Stimulated activated CD8-positive, alpha-beta memory T cell treated with anti-CD3 and anti-CD28 coated beads, Interleukin-12 subunit alpha, Interleukin-12 subunit beta, amount 100 ng/mL, for 24 hours (primary cell): ENCODE data around the gene ATAD3B.
"Not testable (repeated sequence)": the region's sequence is repeated elsewhere in the genome, so short reads cannot be mapped to it uniquely, and the experiment has no call there.

Experiments
- DNase-seq: peaks from one replicate; pipeline ENCODE4 v3.0.0-alpha.2; 2020; ENCODE audit errors: extremely low read depth

The ATAD3B gene

DNA sequence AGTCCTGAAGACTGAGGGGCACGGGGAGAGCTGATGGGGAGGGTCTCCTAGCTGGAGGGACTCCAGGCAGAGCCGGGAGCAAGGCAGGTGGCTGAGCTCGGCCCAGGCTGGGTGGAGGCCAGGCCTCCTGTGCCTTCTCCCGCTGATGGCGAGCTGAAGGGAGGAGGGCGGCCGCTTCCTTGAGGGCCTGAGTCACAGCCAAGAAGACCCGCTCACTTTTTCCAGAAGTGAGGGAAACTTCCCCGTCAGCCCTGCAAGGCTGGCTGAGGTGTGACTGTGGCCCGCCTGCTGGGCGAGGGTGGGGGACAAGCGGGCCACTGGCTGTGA, 37.8 kb upstream of the ATAD3B start:
- peak; percentile 36 for DNase-seq

DNA sequence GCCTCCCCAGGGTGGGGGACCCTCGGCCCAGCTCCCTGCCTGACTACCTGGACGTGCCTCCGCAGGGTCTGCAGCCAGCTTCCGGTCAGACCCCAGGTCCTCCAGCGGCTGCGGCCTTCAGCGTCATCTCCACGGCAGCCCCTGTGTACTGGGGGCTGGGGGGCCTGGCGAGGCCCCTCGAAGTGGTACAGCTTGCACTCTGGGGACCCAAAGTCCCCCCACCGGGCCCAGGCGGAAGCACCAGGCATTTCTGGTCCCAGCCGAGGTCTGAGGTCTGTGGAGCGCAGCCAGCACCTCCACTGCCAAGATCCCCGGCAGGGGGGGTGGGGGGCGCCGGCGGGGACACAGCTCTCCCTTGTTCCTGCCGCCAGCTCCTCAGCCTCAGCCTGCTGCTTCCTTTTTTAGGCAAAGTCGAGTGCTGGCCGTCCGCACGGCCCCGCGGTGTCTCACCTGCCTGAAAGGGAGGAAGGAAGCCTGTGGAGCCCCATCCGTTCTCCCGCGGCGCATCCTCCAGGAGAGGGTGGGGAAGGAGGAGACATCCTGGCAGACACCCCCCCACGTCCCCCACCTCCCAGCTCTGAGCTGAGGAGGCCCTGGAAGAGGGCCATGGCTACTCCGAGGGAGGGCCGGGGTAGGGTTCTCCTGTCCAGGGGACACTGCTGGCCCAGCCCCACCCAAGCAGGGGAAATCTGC, 37.3 kb upstream of the ATAD3B start:
- DNase-seq = no peak

GRCh38 chr1:1434824-1435105, 36.8 kb upstream of the ATAD3B start:
- DNase-seq = no peak

DNA sequence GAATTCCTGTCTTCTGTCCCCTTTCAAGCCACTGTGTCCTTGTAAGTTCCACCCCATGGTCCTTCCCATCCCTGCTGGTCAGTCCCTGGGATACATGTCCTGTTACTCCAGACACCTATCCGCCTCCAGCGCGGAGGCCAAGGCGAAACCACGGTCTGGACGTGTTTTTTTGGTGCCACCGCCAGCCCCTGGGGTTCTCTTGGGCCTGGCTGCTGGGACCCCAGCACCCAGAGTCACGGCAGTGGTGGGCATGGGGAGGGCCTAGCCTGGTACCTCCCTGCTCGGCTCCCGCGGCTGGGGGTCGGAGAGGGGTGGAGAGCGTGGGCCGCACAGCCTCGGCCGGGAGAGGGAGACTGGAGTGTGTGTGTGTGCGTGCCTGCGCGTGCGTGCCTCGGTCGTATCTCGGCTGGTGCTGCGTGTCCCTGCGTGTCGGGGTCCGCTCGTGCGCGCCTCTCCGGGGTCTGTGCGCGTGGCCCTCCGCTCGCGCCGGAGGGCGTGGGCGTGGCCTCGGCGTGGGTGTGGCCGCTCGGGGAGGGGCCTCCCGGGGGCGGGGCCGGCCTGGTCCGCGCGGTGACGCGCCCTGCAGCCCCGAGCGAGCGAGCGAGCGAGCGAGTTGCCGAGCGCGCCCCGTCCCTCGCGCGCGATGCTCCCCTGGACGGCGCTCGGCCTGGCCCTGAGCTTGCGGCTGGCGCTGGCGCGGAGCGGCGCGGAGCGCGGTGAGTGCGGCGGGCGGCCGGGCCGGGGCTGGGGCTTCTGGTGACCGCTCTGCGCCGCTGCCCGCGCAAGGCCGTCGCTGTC, 36.3 kb upstream of the ATAD3B start, which contains the start of gene VWA1:
Gene VWA1, plus strand, starts transcription at position 585 of the 798 bp plus-strand sequence. Its CDS starts 59 bp downstream, at position 644.
- DNase-seq = peak; percentile 20

- no peak for DNase-seq
Measured at GRCh38 chr1:1435911-1436629, 35.5 kb upstream of the ATAD3B start.

DNA sequence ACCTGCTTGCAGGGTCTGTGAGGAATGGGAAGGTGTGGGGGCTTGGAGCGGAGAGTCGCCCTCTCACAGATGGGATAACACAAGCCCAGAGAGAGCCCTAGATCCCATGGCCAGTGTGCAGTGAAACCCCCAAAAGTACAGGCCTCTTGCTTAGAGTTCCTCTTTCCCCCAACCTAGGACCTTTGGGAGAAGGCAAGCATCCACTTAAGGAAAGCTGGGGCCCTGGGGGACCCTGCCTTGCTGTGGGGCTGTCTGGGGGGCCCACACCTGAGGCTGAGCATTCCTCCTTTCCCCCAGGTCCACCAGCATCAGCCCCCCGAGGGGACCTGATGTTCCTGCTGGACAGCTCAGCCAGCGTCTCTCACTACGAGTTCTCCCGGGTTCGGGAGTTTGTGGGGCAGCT, 34.9 kb upstream of the ATAD3B start:
- no peak for DNase-seq

GRCh38 chr1:1437033-1437903, 34.3 kb upstream of the ATAD3B start:
- DNase-seq = no peak

DNA sequence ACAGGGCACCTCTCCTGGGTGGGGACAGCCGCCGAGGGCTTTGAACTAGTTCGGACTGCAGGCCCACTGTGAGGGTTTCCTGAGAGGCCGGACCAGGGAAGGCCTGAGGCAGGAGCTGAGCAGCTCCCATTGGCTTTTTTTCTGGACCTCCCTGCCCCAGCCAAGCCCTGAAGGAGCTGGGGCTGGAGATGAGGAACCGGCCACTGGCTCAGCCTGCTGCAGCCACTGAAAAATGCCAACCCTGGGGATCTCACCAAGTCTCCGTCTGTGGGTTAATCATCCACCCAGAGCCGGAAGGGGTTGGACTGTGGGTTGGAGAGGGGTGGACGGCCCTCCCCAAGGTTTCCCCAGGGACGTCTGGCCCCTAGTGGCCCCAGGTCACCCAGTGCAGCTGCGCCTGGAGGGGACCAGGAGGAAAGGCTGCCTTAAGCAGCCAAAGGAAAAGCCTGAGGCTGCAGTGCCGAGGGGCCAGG, 33.6 kb upstream of the ATAD3B start:
- no peak for DNase-seq

- no peak for DNase-seq
Measured at GRCh38 chr1:1438531-1439381, 32.8 kb upstream of the ATAD3B start.

DNA sequence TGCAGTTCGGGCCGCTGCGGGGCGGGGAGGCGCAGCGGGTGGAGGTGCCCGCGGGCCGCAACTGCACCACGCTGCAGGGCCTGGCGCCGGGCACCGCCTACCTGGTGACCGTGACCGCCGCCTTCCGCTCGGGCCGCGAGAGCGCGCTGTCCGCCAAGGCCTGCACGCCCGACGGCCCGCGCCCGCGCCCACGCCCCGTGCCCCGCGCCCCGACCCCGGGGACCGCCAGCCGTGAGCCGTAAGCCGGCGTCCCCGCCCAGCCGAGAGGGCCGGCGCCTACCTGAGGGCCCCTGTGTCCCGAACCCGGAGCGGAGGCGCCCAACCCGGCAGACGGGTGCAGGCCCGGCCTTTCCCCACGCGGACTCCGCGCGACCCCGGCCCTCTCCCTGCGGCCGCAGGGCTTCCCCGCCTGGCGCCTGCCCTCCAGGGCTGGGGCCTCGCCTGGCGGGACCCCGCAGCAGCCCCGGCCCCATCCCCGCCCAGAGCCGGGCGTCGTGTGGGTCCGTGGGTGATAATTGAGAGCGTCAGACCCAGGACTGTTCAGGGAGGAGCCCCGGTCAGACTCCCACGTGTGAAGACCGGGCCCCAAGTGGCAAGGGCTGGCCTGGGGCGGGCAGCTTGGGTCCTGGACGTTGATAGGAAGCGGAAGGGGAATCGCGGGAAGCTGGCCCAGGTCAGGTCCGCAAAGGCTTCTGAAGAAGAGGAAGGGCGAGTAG, 31.9 kb upstream of the ATAD3B start:
- DNase-seq = no peak

- DNase-seq = no peak
Measured at GRCh38 chr1:1440262-1441001, 31.1 kb upstream of the ATAD3B start.

DNA sequence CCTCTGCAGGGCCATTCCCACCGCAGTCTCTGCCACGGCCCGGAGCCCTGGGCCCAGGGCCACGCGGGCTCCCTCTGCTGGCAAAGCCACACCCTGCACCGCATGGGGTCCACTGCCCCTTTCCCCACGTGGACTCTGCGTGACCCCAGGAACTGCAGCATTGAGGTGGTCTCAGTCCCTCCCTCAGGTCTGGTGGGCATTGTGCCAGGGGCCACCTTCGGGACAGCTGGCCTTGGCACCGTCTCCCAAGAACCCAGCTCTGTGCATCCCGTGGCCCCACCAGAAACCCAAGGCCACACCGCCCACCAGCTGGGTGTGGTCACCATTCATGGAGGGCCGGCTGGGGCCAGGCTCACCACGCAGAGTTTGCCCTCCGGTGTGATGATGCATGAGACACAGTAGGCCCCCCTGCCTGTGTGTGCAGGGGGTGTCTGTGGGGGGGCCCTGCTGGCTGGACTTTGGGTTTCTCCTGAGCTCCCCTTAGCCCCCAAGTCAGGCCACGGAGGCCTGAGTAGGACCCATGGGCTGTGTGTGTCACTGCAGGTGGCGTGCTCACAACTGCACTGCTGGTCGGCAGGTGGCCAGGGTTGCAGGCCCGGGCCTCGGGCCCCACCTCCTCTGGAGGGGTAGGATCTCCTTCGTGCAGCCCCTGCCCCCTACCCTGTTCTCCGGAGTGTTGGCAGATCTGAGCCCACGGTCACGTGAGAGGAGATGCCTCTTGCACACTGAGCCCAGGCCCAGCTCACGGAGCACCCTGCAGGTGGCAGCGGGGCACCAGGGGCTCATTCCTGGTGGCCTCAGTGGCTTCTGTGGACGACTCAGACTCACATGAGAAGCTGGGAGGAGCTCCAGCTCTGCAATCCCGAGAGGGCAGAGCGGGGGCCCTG, 30.3 kb upstream of the ATAD3B start:
- DNase-seq = peak; percentile 26

DNA sequence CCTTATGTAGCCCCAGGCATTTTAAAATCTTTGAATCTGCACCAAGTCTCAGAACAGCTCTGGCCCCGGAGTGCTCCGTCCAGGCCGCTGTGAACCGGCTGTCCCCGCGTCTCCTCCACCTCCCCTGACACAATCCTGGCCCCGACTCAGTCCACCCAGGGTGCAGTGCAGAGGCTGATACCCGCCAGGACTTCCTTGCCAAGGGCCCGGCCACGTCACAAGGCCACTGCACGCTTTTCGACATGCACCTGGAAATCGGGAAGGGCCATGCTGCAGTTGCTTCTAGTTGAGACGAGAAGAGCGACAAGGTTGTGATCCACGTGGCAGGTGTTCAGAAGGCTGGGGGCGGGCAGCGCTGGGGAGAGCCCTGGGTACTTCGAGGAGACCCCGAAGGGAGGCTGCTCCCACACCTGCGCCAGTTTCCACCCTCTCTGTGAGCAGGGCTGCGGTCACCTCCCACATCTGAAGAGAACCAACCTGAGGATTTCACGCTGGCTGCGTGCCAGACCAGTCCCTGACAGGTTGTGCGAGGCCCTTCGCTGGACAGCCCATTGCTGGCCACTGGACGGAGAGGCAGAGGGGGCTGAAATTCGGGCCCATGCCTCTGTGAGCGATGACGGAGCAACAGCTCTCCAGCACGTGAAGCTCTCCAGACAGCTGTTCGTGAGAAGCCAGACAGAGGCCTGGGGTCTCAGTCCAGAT, 29.3 kb upstream of the ATAD3B start:
- no peak for DNase-seq

DNA sequence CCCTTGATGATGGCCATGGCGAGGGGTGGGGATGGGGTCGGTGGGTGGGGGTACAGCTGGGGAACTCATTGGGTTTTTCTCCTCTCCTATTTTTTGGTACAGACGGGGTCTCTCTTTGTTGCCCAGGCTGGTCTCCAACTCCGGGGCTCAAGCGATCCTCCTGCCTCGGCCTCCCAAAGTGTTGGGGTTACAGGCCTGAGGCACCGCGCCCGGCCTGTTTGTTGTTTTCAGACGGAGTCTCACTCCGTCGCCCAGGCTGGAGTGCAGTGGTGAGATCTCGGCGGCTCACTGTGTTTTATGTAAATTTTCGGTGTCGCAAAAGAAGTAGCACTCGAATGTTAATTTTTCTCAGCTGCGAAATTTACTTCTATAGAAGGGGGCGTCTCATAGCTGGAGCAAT, 24.9 kb upstream of the ATAD3B start:
- DNase-seq = not testable (repeated sequence)

GRCh38 chr1:1449099-1449739, 22.3 kb upstream of the ATAD3B start, which contains the start of gene ATAD3C:
Gene ATAD3C (plus strand): TSS chr1:1449689. CDS start chr1:1450684, 995 bp downstream.
- no peak for DNase-seq

DNA sequence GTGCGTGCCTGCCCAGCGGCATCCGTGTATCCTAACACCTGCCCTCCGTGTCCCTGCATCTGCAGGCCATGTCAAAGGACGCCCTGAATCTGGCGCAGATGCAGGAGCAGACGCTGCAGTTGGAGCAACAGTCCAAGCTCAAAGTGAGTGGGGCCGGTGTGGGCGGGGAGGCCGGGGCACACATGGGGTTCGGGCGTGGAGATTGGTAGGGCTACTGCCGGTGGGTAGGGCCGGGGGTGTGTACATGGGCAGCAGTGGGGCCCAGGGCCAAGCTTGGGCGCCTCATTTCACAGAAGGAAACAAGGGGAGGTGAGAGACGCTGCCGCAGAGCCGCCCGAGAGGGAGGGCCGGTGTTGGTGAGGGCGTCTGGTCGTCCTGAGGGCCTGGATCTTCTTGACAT, 20.9 kb upstream of the ATAD3B start:
- DNase-seq = not testable (repeated sequence)

DNA sequence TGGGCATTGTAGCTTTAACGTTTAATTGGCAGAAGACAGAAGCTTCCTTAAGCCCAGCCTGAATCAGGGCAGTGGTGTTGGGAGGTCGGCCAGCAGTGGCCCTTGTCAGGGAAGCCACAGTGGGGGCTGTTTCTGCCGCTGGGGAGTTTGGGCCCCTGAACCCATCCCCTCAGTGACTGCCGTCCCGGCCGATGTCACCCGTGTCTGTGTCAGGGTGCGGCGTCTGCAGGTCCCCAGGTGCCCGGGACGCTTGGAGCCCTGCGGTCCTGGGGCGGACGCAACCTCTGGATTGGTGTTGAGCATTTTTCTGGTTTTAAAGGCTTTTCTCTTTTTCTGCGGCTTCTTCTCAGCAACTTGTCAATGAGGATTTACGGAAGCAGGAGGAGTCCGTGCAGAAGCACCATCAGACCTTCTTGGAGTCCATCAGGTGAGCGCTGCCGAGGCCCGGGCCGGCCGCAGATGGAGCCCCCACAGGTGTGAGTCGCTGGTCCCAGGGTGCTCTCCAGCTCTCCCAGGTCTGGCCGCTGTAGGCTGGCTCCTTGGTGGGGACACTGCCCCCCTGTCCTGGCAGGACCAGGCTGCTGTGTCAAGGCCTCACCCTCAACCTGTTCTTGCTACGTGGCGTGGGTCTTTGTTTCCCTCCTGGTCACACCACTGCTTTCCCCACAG, 19.7 kb upstream of the ATAD3B start:
- no peak for DNase-seq
